H1 (cell line): ENCODE results near the gene TNF.

ENCODE experiments used
- POLR2A ChIP-seq, 2 experiments: IDR thresholded peaks; 1 replicate in 1 of 2; 2 replicates in 1 of 2; pipeline ENCODE4 v1.6.1; 2011; ENCODE audit warnings: low read depth in 2 of 2, low read length in 2 of 2, mild to moderate bottlenecking in 2 of 2; ENCODE audit errors: control extremely low read depth in 1 of 2
- SRF ChIP-seq: IDR thresholded peaks from 2 replicates; pipeline ENCODE4 v1.6.1; 2011; ENCODE audit warnings: mild to moderate bottlenecking, low read depth, low read length, moderate library complexity

GRCh38 chr6:31587791-31588777, 12.7 kb downstream of the TNF start:
- TF ChIP-seq POLR2A (IDR thresholded peaks at IDR 0.05; ENCODE audit: control extremely low read depth in 1 of 2, low read depth in 2 of 2, low read length in 2 of 2) = no peak
- no peak for TF ChIP-seq SRF
